HG03196 (cell line): ENCODE data around the gene THSD4.
"Not testable (repeated sequence)": the region's sequence is repeated elsewhere in the genome, so short reads cannot be mapped to it uniquely, and the experiment has no call there.

Experiments
- ATAC-seq: cut with Tn5 transposase; IDR thresholded peaks from one replicate; pipeline ENCODE4 v1.9.1; 2021; ENCODE audit not compliant: unreplicated experiment

Gene THSD4

GRCh38 chr15:71664622-71665021, 549.4 kb downstream of the THSD4 start:
- ATAC-seq, result no peak

- no peak for ATAC-seq
Observed at GRCh38 chr15:71666763-71667620, 551.7 kb downstream of the THSD4 start.

GRCh38 chr15:71669688-71670087, 554.4 kb downstream of the THSD4 start:
- no peak for ATAC-seq

GRCh38 chr15:71670222-71670621, 555.0 kb downstream of the THSD4 start:
- ATAC-seq, result not testable (repeated sequence)

GRCh38 chr15:71674354-71674753, 559.1 kb downstream of the THSD4 start:
- no peak for ATAC-seq

- no peak for ATAC-seq
Observed at GRCh38 chr15:71677352-71677751, 562.1 kb downstream of the THSD4 start.

- no peak for ATAC-seq
Observed at GRCh38 chr15:71677766-71678165, 562.5 kb downstream of the THSD4 start.

- no peak for ATAC-seq
Observed at GRCh38 chr15:71678191-71678590, 562.9 kb downstream of the THSD4 start.

- no peak for ATAC-seq
Observed at GRCh38 chr15:71678605-71679004, 563.3 kb downstream of the THSD4 start.

GRCh38 chr15:71679223-71679792, 564.0 kb downstream of the THSD4 start:
- no peak for ATAC-seq

- no peak for ATAC-seq
Observed at GRCh38 chr15:71679793-71680353, 564.6 kb downstream of the THSD4 start.

GRCh38 chr15:71682001-71682400, 566.7 kb downstream of the THSD4 start:
- ATAC-seq, result no peak

GRCh38 chr15:71683411-71684274, 568.4 kb downstream of the THSD4 start:
- ATAC-seq, result no peak

- ATAC-seq, result no peak
Observed at GRCh38 chr15:71685420-71685993, 570.2 kb downstream of the THSD4 start.

- ATAC-seq, result no peak
Observed at GRCh38 chr15:71686221-71687050, 571.2 kb downstream of the THSD4 start.

- no peak for ATAC-seq
Observed at GRCh38 chr15:71687902-71688508, 572.7 kb downstream of the THSD4 start.

GRCh38 chr15:71688509-71689094, 573.3 kb downstream of the THSD4 start:
- no peak for ATAC-seq

GRCh38 chr15:71691081-71691457, 575.8 kb downstream of the THSD4 start:
- no peak for ATAC-seq
